Thyroid gland (tissue), 4 donors: ENCODE measurements around the gene ALPK3. TPM values are rescaled to one million over a fixed set of nuclear protein-coding genes. Genes with fewer than 3 reads are reported as not detected.
"Not testable (repeated sequence)": the region's sequence is repeated elsewhere in the genome, so short reads cannot be mapped to it uniquely, and the experiment has no call there.

Experiments used
- DNase-seq, 2 donors: peaks; one replicate each; pipeline ENCODE4 v3.0.0-alpha.2; 2019
- H3K27ac ChIP-seq, 3 donors: fragments of 200-600 bp; sonication (generic); 1 replicate in 2 of 3; 2 replicates in 1 of 3; pipeline ENCODE4 v1.5.1; 2016 to 2019; ENCODE audit warnings: mild to moderate bottlenecking in 1 of 3, moderate library complexity in 1 of 3
- H3K27me3 ChIP-seq: fragments of 200-600 bp; sonication (generic); one replicate; pipeline ENCODE4 v1.5.1; 2019
- H3K36me3 ChIP-seq, 2 donors: fragments of 200-600 bp; sonication (generic); one replicate each; pipeline ENCODE4 v1.5.1; 2016 to 2019
- H3K4me1 ChIP-seq, 2 donors: fragments of 200-600 bp; sonication (generic); one replicate each; pipeline ENCODE4 v1.5.1; 2017 to 2019
- H3K4me3 ChIP-seq, 3 donors: fragments of 200-600 bp; sonication (generic); replicated peaks in 1 of 3; 1 replicate in 2 of 3; 2 replicates in 1 of 3; pipeline ENCODE4 v1.5.1; 2016; ENCODE audit warnings: mild to moderate bottlenecking in 1 of 3
- H3K9me3 ChIP-seq: fragments of 200-600 bp; sonication (generic); one replicate; pipeline ENCODE4 v1.5.1; 2017
- CTCF ChIP-seq, 6 experiments: fragments of 200-600 bp in 3 of 6; fragments of 450-650 bp in 3 of 6; sonication (generic) in 3 of 6; IDR thresholded peaks; one replicate each; pipeline ENCODE4 v1.5.1; 2016 to 2019; ENCODE audit warnings: antibody characterized with exemption in 6 of 6, mild to moderate bottlenecking in 2 of 6, inconsistent platforms in 1 of 6, moderate library complexity in 1 of 6
- POLR2A ChIP-seq, 2 donors: fragments of 450-650 bp; IDR thresholded peaks; one replicate each; pipeline ENCODE4 v1.6.1; 2017; ENCODE audit warnings: antibody characterized with exemption in 2 of 2, mild to moderate bottlenecking in 2 of 2, moderate library complexity in 1 of 2
- WGBS, 2 donors: methylation state at CpG; one replicate each; pipeline ENCODE4 v1.1.5; 2017; 5-methylcytosine and 5-hydroxymethylcytosine counted together
- intact Hi-C: fragments of 100-400 bp; cut with DNase I; formaldehyde crosslinking; loops from one replicate; pipeline ENCODE4 v1.15.1; 2023
- total RNA-seq, 4 donors: library from RNA; depleted of rRNA; stranded (reverse); fragments of >200 nt; gene quantifications; one replicate each; pipeline ENCODE4 v1.2.3, GENCODE V29; 2016

ALPK3 gene
- total RNA-seq, 4 donors from 2014 or later, result 5.8 to 10.4 (median 7.4) TPM

- intact Hi-C loops, result loop anchor here (10.0 kb wide), 1 partner anchor 60 kb away; no protein-coding TSS in a partner anchor
- H3K27ac ChIP-seq, result no peak overlapping the region
- TF ChIP-seq CTCF (IDR thresholded peaks at IDR 0.05) (no peak), POLR2A (IDR thresholded peaks at IDR 0.05) (no peak)
Measured at GRCh38 chr15:84844964-84845363, 27.8 kb downstream of the ALPK3 start.

GRCh38 chr15:84845631-84846030 is 28.5 kb downstream of the ALPK3 start:
- not testable (repeated sequence) for H3K9me3 ChIP-seq, H3K36me3 ChIP-seq, H3K27ac ChIP-seq, H3K4me3 ChIP-seq, H3K27me3 ChIP-seq
- peaks cover 11 to 19% of the 10 kb centered on the region in 2 donors for H3K4me1 ChIP-seq
- TF ChIP-seq CTCF (IDR thresholded peaks at IDR 0.05), result peak; percentile 18 to 62 (median 51)
- intact Hi-C loops, result loop anchor here (10.0 kb wide), 1 partner anchor 61 kb away; no protein-coding TSS in a partner anchor
- 73 to 81% methylated on average over 7 of the region's 7 CpGs for WGBS, 2 donors
- DNase-seq, result peak; percentile 48 to 55

More at GRCh38 chr15:84844964-84845363, 27.8 kb downstream of the ALPK3 start:
- no peak overlapping the region for H3K4me3 ChIP-seq
- no peaks in the 10 kb centered on the region for H3K27me3 ChIP-seq
- no peaks in the 10 kb centered on the region for H3K9me3 ChIP-seq
- H3K36me3 ChIP-seq, result no peaks in the 10 kb centered on the region
- peaks cover 12 to 24% of the 10 kb centered on the region in 2 donors for H3K4me1 ChIP-seq
- WGBS, 2 donors, result 87 to 91% methylated on average over 2 of the region's 2 CpGs
- DNase-seq, result no peak

GRCh38 chr15:84846269-84846668 is 29.1 kb downstream of the ALPK3 start:
- DNase-seq, result no peak
- Histone ChIP-seq H3K36me3 (no peaks in the 10 kb centered on the region), H3K27ac (no peak overlapping the region), H3K4me3 (no peak overlapping the region), H3K9me3 (no peaks in the 10 kb centered on the region), H3K27me3 (no peaks in the 10 kb centered on the region), H3K4me1 (peaks cover 6 to 13% of the 10 kb centered on the region in 2 donors)
- intact Hi-C loops, result loop anchor here (10.0 kb wide), 1 partner anchor 61 kb away; no protein-coding TSS in a partner anchor
- TF ChIP-seq CTCF (IDR thresholded peaks at IDR 0.05) (no peak), POLR2A (IDR thresholded peaks at IDR 0.05) (no peak)
- 93 to 96% methylated on average over 1 of the region's 1 CpG for WGBS, 2 donors

GRCh38 chr15:84847382-84847781 is 30.2 kb downstream of the ALPK3 start:
- no peaks in the 10 kb centered on the region for H3K36me3 ChIP-seq
- peaks cover 6% of the 10 kb centered on the region in 2 donors for H3K4me1 ChIP-seq
- no peaks in the 10 kb centered on the region for H3K27me3 ChIP-seq
- DNase-seq, result no peak
- no peak for TF ChIP-seq POLR2A (IDR thresholded peaks at IDR 0.05)
- no peak for TF ChIP-seq CTCF (IDR thresholded peaks at IDR 0.05)
- no peak overlapping the region for H3K27ac ChIP-seq
- H3K9me3 ChIP-seq, result no peaks in the 10 kb centered on the region
- intact Hi-C loops, result loop anchor here (10.0 kb wide), 1 partner anchor 63 kb away; no protein-coding TSS in a partner anchor
- no peak overlapping the region for H3K4me3 ChIP-seq

- intact Hi-C loops, result no loop called here
- H3K9me3 ChIP-seq, result no peaks in the 10 kb centered on the region
- H3K36me3 ChIP-seq, result peaks cover 0 to 5% of the 10 kb centered on the region in 2 donors
- WGBS, 2 donors, result 96 to 98% methylated on average over 5 of the region's 5 CpGs
- H3K27me3 ChIP-seq, result no peaks in the 10 kb centered on the region
- H3K4me3 ChIP-seq, result no peak overlapping the region
- TF ChIP-seq POLR2A (IDR thresholded peaks at IDR 0.05), result no peak
- no peak for TF ChIP-seq CTCF (IDR thresholded peaks at IDR 0.05)
- no peaks in the 10 kb centered on the region for H3K4me1 ChIP-seq
- H3K27ac ChIP-seq, result no peak overlapping the region
- DNase-seq, result no peak
Measured at GRCh38 chr15:84852212-84852611, 35.1 kb downstream of the ALPK3 start.
